ENCODE data around the gene RHBDF2.
"Not testable (repeated sequence)": the region's sequence is repeated elsewhere in the genome, so short reads cannot be mapped to it uniquely, and the experiment has no call there.

RHBDF2 gene

GRCh38 chr17:76524598-76525512, 23.6 kb upstream of the RHBDF2 start:
- DNase-seq (ENCODE audit: low spot score) = no peak

GRCh38 chr17:76523084-76524037, 22.1 kb upstream of the RHBDF2 start:
- DNase-seq (ENCODE audit: low spot score) = peak; percentile 89

GRCh38 chr17:76521683-76522082, 20.5 kb upstream of the RHBDF2 start:
- not testable (repeated sequence) for DNase-seq (ENCODE audit: low spot score)

- no peak for DNase-seq (ENCODE audit: low spot score)
Observed at GRCh38 chr17:76521262-76521661, 20.0 kb upstream of the RHBDF2 start.

GRCh38 chr17:76519048-76519966, 18.1 kb upstream of the RHBDF2 start:
- DNase-seq (ENCODE audit: low spot score) = no peak

- no peak for DNase-seq (ENCODE audit: low spot score)
Observed at GRCh38 chr17:76517638-76518038, 16.4 kb upstream of the RHBDF2 start.

GRCh38 chr17:76515274-76515949, 14.2 kb upstream of the RHBDF2 start:
- no peak for DNase-seq (ENCODE audit: low spot score)

GRCh38 chr17:76514355-76514754, 13.1 kb upstream of the RHBDF2 start:
- not testable (repeated sequence) for DNase-seq (ENCODE audit: low spot score)

- no peak for DNase-seq (ENCODE audit: low spot score)
Observed at GRCh38 chr17:76513306-76513692, 12.1 kb upstream of the RHBDF2 start.

GRCh38 chr17:76512366-76513305, 11.4 kb upstream of the RHBDF2 start:
- no peak for DNase-seq (ENCODE audit: low spot score)

GRCh38 chr17:76511668-76512365, 10.6 kb upstream of the RHBDF2 start:
- DNase-seq (ENCODE audit: low spot score) = no peak

GRCh38 chr17:76510831-76511244, 9.6 kb upstream of the RHBDF2 start:
- DNase-seq (ENCODE audit: low spot score) = no peak

GRCh38 chr17:76508472-76509063, 7.3 kb upstream of the RHBDF2 start:
- DNase-seq (ENCODE audit: low spot score) = not testable (repeated sequence)

- DNase-seq (ENCODE audit: low spot score) = peak; percentile 92
Observed at GRCh38 chr17:76506408-76507345, 5.5 kb upstream of the RHBDF2 start.

GRCh38 chr17:76504117-76504516, 2.9 kb upstream of the RHBDF2 start:
- no peak for DNase-seq (ENCODE audit: low spot score)

- DNase-seq (ENCODE audit: low spot score) = no peak
Observed at GRCh38 chr17:76502341-76503211, 1.4 kb upstream of the RHBDF2 start.
